Stomach (tissue), 9 donors: ENCODE data around the gene PHACTR3. TPM values are rescaled to one million over a fixed set of nuclear protein-coding genes. Genes with fewer than 3 reads are reported as not detected.

Source experiments
- DNase-seq, 2 donors: peaks; one replicate each; pipeline versions ENCODE4 v3.0.0 to v3.0.0-alpha.2; 2013 to 2019
- H3K27ac ChIP-seq, 5 donors: fragments of 200-600 bp in 4 of 5; sonication (generic) in 4 of 5; one replicate each; pipeline ENCODE4 v1.5.1; 2013 to 2019; ENCODE audit warnings: mild to moderate bottlenecking in 1 of 5, moderate library complexity in 1 of 5
- H3K27me3 ChIP-seq, 3 donors: fragments of 200-600 bp; sonication (generic); one replicate each; pipeline ENCODE4 v1.5.1; 2017 to 2019; ENCODE audit warnings: mixed run types in 1 of 3
- H3K36me3 ChIP-seq, 4 donors: fragments of 200-600 bp; sonication (generic); 1 replicate in 3 of 4; 2 replicates in 1 of 4; pipeline ENCODE4 v1.5.1; 2016 to 2019
- H3K4me1 ChIP-seq, 4 donors: fragments of 200-600 bp; sonication (generic); one replicate each; pipeline ENCODE4 v1.5.1; 2016 to 2019
- H3K4me3 ChIP-seq, 4 donors: fragments of 200-600 bp; sonication (generic) in 3 of 4; one replicate each; pipeline ENCODE4 v1.5.1; 2016 to 2019; ENCODE audit warnings: mild to moderate bottlenecking in 1 of 4
- H3K9me3 ChIP-seq, 4 donors: fragments of 200-600 bp; sonication (generic); one replicate each; pipeline ENCODE4 v1.5.1; 2016 to 2019
- CTCF ChIP-seq, 7 experiments: fragments of 450-650 bp in 4 of 7; fragments of 200-600 bp in 3 of 7; sonication (generic) in 3 of 7; IDR thresholded peaks; one replicate each; pipeline ENCODE4 v1.5.1; 2016 to 2019; ENCODE audit warnings: antibody characterized with exemption in 7 of 7, control low read depth in 2 of 7, mild to moderate bottlenecking in 1 of 7
- EP300 ChIP-seq: sonication (generic); formaldehyde crosslinking; IDR thresholded peaks from one replicate; pipeline ENCODE4 v1.6.1; 2017; ENCODE audit warnings: antibody characterized with exemption
- POLR2A ChIP-seq, 4 donors: fragments of 450-650 bp; IDR thresholded peaks; one replicate each; pipeline ENCODE4 v1.6.1; 2016; ENCODE audit warnings: antibody characterized with exemption in 4 of 4, control low read depth in 2 of 4, mild to moderate bottlenecking in 1 of 4, moderate library complexity in 1 of 4
- POLR2AphosphoS5 ChIP-seq, 3 donors: sonication (generic); formaldehyde crosslinking; IDR thresholded peaks; one replicate each; pipeline ENCODE4 v1.6.1; 2016; ENCODE audit warnings: antibody characterized with exemption in 3 of 3
- WGBS, 5 donors: extraction: QIAGEN DNeasy Blood & Tissue Kit in 3 of 5; methylation state at CpG; one replicate each; pipeline versions ENCODE4 v1.1.5 to v1.1.7; 2013 to 2018; 5-methylcytosine and 5-hydroxymethylcytosine counted together
- intact Hi-C: fragments of 100-400 bp; cut with DNase I; formaldehyde crosslinking; loops from one replicate; pipeline ENCODE4 v1.15.1; 2023; ENCODE audit warnings: low total_unique reads
- polyA plus RNA-seq, 3 donors: library from polyadenylated mRNA; stranded (reverse); fragments of 200-250 nt; gene quantifications; one replicate each; pipeline ENCODE4 v1.2.3, GENCODE V29; 2013
- total RNA-seq, 5 donors: library from RNA; depleted of rRNA; stranded (reverse); fragments of >200 nt; gene quantifications; one replicate each; pipeline versions ENCODE4 v1.1.0 to v1.2.3, GENCODE V29; 2014 to 2016
- donor health status: healthy with polysubstance abuse.
- donor health status: Bipolar disorder and iron deficiency.
- donor health status: healthy.

Gene PHACTR3
- total and polyA plus RNA-seq, 8 donors = 0.55 to 3.7 (median 3.2) TPM; not detected in 3

- 71 to 78% (median 77%) methylated on average over 15 of the region's 15 CpGs for WGBS, 5 donors
- H3K4me1 ChIP-seq = no peaks in the 10 kb centered on the region
- no peak overlapping the region for H3K27ac ChIP-seq
- no peak for TF ChIP-seq CTCF (IDR thresholded peaks at IDR 0.05)
- TF ChIP-seq POLR2A (IDR thresholded peaks at IDR 0.05) = no peak
- TF ChIP-seq POLR2AphosphoS5 (IDR thresholded peaks at IDR 0.05) = no peak
- no peak for TF ChIP-seq EP300
- no peak overlapping the region for H3K4me3 ChIP-seq
- intact Hi-C loops = no loop called here
- H3K36me3 ChIP-seq = no peaks in the 10 kb centered on the region
- no peak for DNase-seq
- peaks cover 0 to 57% (median 0%) of the 10 kb centered on the region in 3 donors for H3K27me3 ChIP-seq
- H3K9me3 ChIP-seq = peaks cover 0 to 16% (median 7%) of the 10 kb centered on the region in 4 donors
Observed at GRCh38 chr20:59663513-59664060, 59.2 kb downstream of the PHACTR3 start.

GRCh38 chr20:59664421-59664941, 60.1 kb downstream of the PHACTR3 start:
- Histone ChIP-seq H3K27me3 (peaks cover 0 to 57% (median 0%) of the 10 kb centered on the region in 3 donors), H3K36me3 (no peaks in the 10 kb centered on the region), H3K9me3 (peaks cover 0 to 9% (median 3%) of the 10 kb centered on the region in 4 donors), H3K4me3 (no peak overlapping the region), H3K4me1 (no peaks in the 10 kb centered on the region), H3K27ac (no peak overlapping the region)
- intact Hi-C loops = no loop called here
- no peak for DNase-seq
- TF ChIP-seq EP300 = no peak
- no peak for TF ChIP-seq POLR2AphosphoS5 (IDR thresholded peaks at IDR 0.05)
- TF ChIP-seq CTCF (IDR thresholded peaks at IDR 0.05) = no peak
- TF ChIP-seq POLR2A (IDR thresholded peaks at IDR 0.05) = no peak
- WGBS, 5 donors = 62 to 80% (median 76%) methylated on average over 11 of the region's 11 CpGs

- no peaks in the 10 kb centered on the region for H3K9me3 ChIP-seq
- WGBS, 5 donors = 81 to 96% (median 87%) methylated on average over 8 of the region's 8 CpGs
- H3K4me3 ChIP-seq = no peak overlapping the region
- peaks cover 0 to 49% (median 0%) of the 10 kb centered on the region in 3 donors for H3K27me3 ChIP-seq
- DNase-seq = no peak
- TF ChIP-seq POLR2AphosphoS5 (IDR thresholded peaks at IDR 0.05) = no peak
- no peak for TF ChIP-seq CTCF (IDR thresholded peaks at IDR 0.05)
- no peak for TF ChIP-seq EP300
- TF ChIP-seq POLR2A (IDR thresholded peaks at IDR 0.05) = no peak
- intact Hi-C loops = no loop called here
- no peaks in the 10 kb centered on the region for H3K36me3 ChIP-seq
- no peaks in the 10 kb centered on the region for H3K4me1 ChIP-seq
- H3K27ac ChIP-seq = no peak overlapping the region
Observed at GRCh38 chr20:59665656-59666555, 61.6 kb downstream of the PHACTR3 start.

- H3K9me3 ChIP-seq = no peaks in the 10 kb centered on the region
- TF ChIP-seq POLR2A (IDR thresholded peaks at IDR 0.05) (no peak), EP300 (no peak), CTCF (IDR thresholded peaks at IDR 0.05) (no peak), POLR2AphosphoS5 (IDR thresholded peaks at IDR 0.05) (no peak)
- DNase-seq = no peak
- no peaks in the 10 kb centered on the region for H3K4me1 ChIP-seq
- H3K27ac ChIP-seq = no peak overlapping the region
- intact Hi-C loops = no loop called here
- H3K4me3 ChIP-seq = no peak overlapping the region
- no peaks in the 10 kb centered on the region for H3K36me3 ChIP-seq
- WGBS, 5 donors = 69 to 79% (median 74%) methylated on average over 7 of the region's 7 CpGs
- H3K27me3 ChIP-seq = peaks cover 0 to 42% (median 0%) of the 10 kb centered on the region in 3 donors
Observed at GRCh38 chr20:59666586-59666985, 62.2 kb downstream of the PHACTR3 start.
